Upper lobe of left lung (tissue), 6 donors: ENCODE data around the gene GNAS. TPM values are rescaled to one million over a fixed set of nuclear protein-coding genes. Genes with fewer than 3 reads are reported as not detected.

Source experiments
- ATAC-seq, 2 donors: fragments of 200-7000 bp; cut with Tn5 transposase; one replicate each; pipeline ENCODE4 v1.9.1; 2022; ENCODE audit warnings: mild to moderate bottlenecking in 2 of 2, moderate library complexity in 2 of 2; ENCODE audit not compliant: low FRiP score in 2 of 2
- DNase-seq, 2 donors: peaks; one replicate each; pipeline ENCODE4 v3.0.0-alpha.2; 2019 to 2020
- H3K27ac ChIP-seq, 4 donors: fragments of 200-600 bp; sonication (generic); one replicate each; pipeline ENCODE4 v1.5.1; 2016 to 2019
- H3K27me3 ChIP-seq, 4 donors: fragments of 200-600 bp; sonication (generic); one replicate each; pipeline ENCODE4 v1.5.1; 2017 to 2019
- H3K36me3 ChIP-seq, 4 donors: fragments of 200-600 bp; sonication (generic); one replicate each; pipeline ENCODE4 v1.5.1; 2016 to 2019
- H3K4me1 ChIP-seq, 4 donors: fragments of 200-600 bp; sonication (generic); one replicate each; pipeline ENCODE4 v1.5.1; 2018 to 2019
- H3K4me3 ChIP-seq, 4 donors: fragments of 200-600 bp; sonication (generic); one replicate each; pipeline ENCODE4 v1.5.1; 2017 to 2019; ENCODE audit warnings: mild to moderate bottlenecking in 2 of 4, moderate library complexity in 1 of 4
- H3K9me3 ChIP-seq, 4 donors: fragments of 200-600 bp; sonication (generic); one replicate each; pipeline ENCODE4 v1.5.1; 2018 to 2019
- EP300 ChIP-seq, 4 donors: sonication (generic); formaldehyde crosslinking; IDR thresholded peaks; one replicate each; pipeline ENCODE4 v1.5.1; 2017; ENCODE audit warnings: antibody characterized with exemption in 4 of 4, control low read depth in 2 of 4
- POLR2A ChIP-seq, 4 donors: fragments of 450-650 bp; IDR thresholded peaks; one replicate each; pipeline ENCODE4 v1.5.1; 2016 to 2017; ENCODE audit warnings: antibody characterized with exemption in 4 of 4, mild to moderate bottlenecking in 2 of 4
- POLR2AphosphoS5 ChIP-seq, 2 donors: sonication (generic); formaldehyde crosslinking; IDR thresholded peaks; one replicate each; pipeline ENCODE4 v1.5.1; 2017; ENCODE audit warnings: antibody characterized with exemption in 2 of 2
- WGBS, 2 donors: methylation state at CpG; one replicate each; pipeline ENCODE4 v1.1.5; 2017 to 2018; 5-methylcytosine and 5-hydroxymethylcytosine counted together
- total RNA-seq, 6 donors: library from RNA; depleted of rRNA in 4 of 6; stranded (reverse); fragments of >200 nt in 4 of 6; gene quantifications; one replicate each; pipeline versions ENCODE4 v1.1.0 to v1.2.1, GENCODE V29; 2016 to 2021
- TF ChIP-seq, protein P1 (sequence below), 6 experiments: fragments of 450-650 bp in 4 of 6; fragments of 200-600 bp in 2 of 6; sonication (generic) in 2 of 6; IDR thresholded peaks; one replicate each; pipeline ENCODE4 v1.5.1; 2016 to 2019; ENCODE audit warnings: antibody characterized with exemption in 6 of 6
- donor health status: DM: no; HTN: no; CAD: no; lungs with moderate emphysema.
- donor health status: DM: no; HTN: yes; CAD: no; lungs with severe emphysema.

GNAS gene
- total RNA-seq, 6 donors from 2014 or later: 520 to 910 (median 811) TPM

DNA sequence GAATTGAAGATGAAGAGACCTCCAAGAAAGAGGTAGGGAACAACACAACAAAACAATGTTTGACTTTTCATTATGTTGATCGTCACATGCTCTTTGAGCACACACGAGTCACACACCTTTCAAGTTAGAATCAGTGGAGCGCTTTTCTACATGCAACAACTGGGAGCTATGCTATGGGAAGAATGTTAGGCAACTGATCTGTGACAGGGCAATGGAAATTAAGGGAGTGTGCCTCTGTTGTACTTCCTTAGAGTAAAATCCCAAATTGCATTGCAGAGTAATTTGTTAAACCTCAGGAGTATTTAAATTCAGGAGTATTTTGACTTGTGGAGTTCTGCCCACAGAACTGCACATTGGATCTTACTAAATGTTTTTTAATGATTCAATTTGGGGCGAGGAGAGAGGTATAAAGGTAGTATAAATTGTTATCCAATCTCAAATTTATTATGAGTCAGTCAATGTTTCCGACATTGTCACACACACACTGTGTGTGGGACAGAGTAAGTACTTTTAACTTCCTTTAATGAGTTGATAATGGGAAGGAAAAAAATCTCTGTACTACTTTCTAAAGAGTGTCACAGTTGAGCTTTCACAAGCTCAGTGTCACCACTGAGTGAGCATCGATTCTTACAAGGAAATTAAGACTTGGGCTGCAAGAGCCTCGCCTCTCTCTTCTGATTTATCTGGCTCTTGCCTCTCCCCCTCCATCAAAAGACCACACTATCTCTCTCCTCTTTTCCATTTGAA lies 10.7 kb downstream of the GNAS start:
- no peaks in the 10 kb centered on the region for H3K4me1 ChIP-seq
- H3K36me3 ChIP-seq: no peaks in the 10 kb centered on the region
- H3K27ac ChIP-seq: no peak overlapping the region
- WGBS, 2 donors: 78 to 80% methylated on average over 7 of the region's 7 CpGs
- ATAC-seq (no peak), DNase-seq (no peak)
- H3K27me3 ChIP-seq: no peaks in the 10 kb centered on the region
- H3K9me3 ChIP-seq: no peaks in the 10 kb centered on the region
- H3K4me3 ChIP-seq: no peak overlapping the region
- TF ChIP-seq, protein P1, sequence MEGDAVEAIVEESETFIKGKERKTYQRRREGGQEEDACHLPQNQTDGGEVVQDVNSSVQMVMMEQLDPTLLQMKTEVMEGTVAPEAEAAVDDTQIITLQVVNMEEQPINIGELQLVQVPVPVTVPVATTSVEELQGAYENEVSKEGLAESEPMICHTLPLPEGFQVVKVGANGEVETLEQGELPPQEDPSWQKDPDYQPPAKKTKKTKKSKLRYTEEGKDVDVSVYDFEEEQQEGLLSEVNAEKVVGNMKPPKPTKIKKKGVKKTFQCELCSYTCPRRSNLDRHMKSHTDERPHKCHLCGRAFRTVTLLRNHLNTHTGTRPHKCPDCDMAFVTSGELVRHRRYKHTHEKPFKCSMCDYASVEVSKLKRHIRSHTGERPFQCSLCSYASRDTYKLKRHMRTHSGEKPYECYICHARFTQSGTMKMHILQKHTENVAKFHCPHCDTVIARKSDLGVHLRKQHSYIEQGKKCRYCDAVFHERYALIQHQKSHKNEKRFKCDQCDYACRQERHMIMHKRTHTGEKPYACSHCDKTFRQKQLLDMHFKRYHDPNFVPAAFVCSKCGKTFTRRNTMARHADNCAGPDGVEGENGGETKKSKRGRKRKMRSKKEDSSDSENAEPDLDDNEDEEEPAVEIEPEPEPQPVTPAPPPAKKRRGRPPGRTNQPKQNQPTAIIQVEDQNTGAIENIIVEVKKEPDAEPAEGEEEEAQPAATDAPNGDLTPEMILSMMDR (IDR thresholded peaks at IDR 0.05): no peak
- TF ChIP-seq POLR2A (IDR thresholded peaks at IDR 0.05) (no peak), POLR2AphosphoS5 (IDR thresholded peaks at IDR 0.05) (no peak), EP300 (IDR thresholded peaks at IDR 0.05) (no peak)

DNA sequence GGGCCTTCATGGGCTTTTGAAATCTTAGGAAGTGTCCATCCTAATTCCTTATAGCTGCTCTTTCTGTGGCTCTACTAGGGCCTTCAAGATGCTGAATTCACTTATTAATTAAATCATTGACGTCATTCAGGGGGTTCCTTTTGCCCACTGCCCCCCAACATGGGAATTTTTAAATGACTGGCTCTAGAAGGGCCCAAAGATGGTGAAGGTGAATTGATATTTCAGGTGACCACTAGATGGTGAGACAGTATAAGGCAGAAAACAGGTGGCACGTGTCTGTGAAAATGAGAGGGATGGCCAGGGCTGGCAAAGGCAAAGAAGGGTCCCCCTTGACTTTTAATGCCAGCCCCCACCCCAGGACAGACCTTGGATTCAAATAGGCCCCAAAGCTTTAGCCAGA lies 11.8 kb downstream of the GNAS start:
- no peaks in the 10 kb centered on the region for H3K4me1 ChIP-seq
- no peaks in the 10 kb centered on the region for H3K36me3 ChIP-seq
- no peak for TF ChIP-seq EP300 (IDR thresholded peaks at IDR 0.05)
- TF ChIP-seq, protein P1 (IDR thresholded peaks at IDR 0.05): peak in 1 of 6 experiments; percentile 12
- TF ChIP-seq POLR2A (IDR thresholded peaks at IDR 0.05): no peak
- no peak for TF ChIP-seq POLR2AphosphoS5 (IDR thresholded peaks at IDR 0.05)
- H3K27ac ChIP-seq: no peak overlapping the region
- DNase-seq: no peak
- ATAC-seq: no peak
- WGBS, 2 donors: 34 to 61% methylated on average over 2 of the region's 2 CpGs
- H3K9me3 ChIP-seq: no peaks in the 10 kb centered on the region
- H3K4me3 ChIP-seq: no peak overlapping the region
- no peaks in the 10 kb centered on the region for H3K27me3 ChIP-seq

DNA sequence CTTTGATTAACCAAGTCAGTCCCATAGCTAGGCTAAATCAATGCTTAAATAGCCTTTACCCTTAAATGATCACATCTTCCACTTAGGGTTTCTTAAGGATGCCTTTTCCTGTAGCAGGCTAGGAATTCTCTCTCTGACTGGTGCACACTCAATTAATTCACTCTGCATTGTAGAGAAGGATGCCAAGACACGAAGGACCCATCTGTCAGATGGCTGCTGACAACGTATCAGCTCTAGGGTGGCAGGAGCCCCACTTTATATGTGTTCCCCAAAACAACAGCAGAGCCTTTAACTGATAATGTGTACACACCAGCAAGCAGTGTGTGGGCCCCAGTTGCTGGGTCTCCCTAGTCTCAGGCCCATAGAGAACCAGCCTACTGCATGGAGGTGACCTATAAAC lies 13.3 kb downstream of the GNAS start:
- H3K27ac ChIP-seq: no peak overlapping the region
- H3K4me3 ChIP-seq: no peak overlapping the region
- WGBS, 2 donors: 85 to 89% methylated on average over 2 of the region's 2 CpGs
- no peak for ATAC-seq
- DNase-seq: no peak
- TF ChIP-seq POLR2A (IDR thresholded peaks at IDR 0.05): no peak
- no peak for TF ChIP-seq EP300 (IDR thresholded peaks at IDR 0.05)
- TF ChIP-seq, protein P1 (IDR thresholded peaks at IDR 0.05): no peak
- TF ChIP-seq POLR2AphosphoS5 (IDR thresholded peaks at IDR 0.05): no peak
- no peaks in the 10 kb centered on the region for H3K4me1 ChIP-seq
- no peaks in the 10 kb centered on the region for H3K36me3 ChIP-seq
- no peaks in the 10 kb centered on the region for H3K9me3 ChIP-seq
- no peaks in the 10 kb centered on the region for H3K27me3 ChIP-seq

DNA sequence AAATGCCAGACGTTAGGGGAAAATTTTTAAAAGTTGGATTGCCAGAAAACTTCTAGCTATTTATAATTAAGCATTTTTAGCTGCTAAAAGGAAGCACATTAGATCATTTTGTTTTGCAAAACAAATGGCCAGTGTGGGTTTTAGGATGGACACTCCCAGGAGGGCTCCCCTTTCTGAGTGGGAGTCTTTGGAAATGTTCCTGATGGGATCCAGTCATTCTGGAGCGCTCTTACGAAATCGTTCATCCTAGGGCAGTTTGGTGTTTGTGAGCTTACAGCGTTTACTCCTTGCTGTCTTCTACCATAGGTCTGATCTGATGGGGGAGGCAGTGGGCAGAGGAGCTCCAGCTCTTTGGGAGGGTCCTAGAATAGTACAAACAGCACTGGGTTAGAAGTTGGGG lies 14.7 kb downstream of the GNAS start:
- no peak overlapping the region for H3K27ac ChIP-seq
- ATAC-seq (peak in 1 of 2 donors; percentile 77), DNase-seq (no peak)
- H3K4me1 ChIP-seq: no peaks in the 10 kb centered on the region
- H3K36me3 ChIP-seq: no peaks in the 10 kb centered on the region
- TF ChIP-seq, protein P1 (IDR thresholded peaks at IDR 0.05): no peak
- no peak for TF ChIP-seq EP300 (IDR thresholded peaks at IDR 0.05)
- TF ChIP-seq POLR2AphosphoS5 (IDR thresholded peaks at IDR 0.05): no peak
- TF ChIP-seq POLR2A (IDR thresholded peaks at IDR 0.05): no peak
- no peaks in the 10 kb centered on the region for H3K9me3 ChIP-seq
- H3K4me3 ChIP-seq: no peak overlapping the region
- 72 to 74% methylated on average over 5 of the region's 5 CpGs for WGBS, 2 donors
- H3K27me3 ChIP-seq: no peaks in the 10 kb centered on the region

DNA sequence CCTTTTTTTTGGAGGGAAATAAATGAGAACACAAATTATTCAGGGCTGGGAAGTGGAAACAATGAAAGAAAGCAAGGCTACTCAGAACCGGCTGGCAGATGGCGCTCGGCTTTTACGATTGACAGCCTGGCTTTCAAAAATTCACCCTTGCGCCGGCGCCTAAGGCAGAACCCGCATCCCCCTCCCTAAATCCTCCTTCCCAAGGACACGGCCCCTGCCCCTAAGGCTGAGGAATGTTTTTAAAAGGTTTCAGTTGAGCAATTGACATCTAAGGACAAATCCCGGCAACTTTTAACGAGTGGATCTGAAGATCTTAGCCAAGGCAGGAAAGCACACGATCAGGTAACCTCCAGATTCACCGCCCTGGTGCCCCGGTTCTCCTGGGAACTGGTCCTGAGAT lies 16.3 kb downstream of the GNAS start:
- Histone ChIP-seq H3K4me3 (no peak overlapping the region), H3K27ac (no peak overlapping the region), H3K27me3 (no peaks in the 10 kb centered on the region), H3K36me3 (no peaks in the 10 kb centered on the region), H3K9me3 (no peaks in the 10 kb centered on the region), H3K4me1 (no peaks in the 10 kb centered on the region)
- no peak for TF ChIP-seq EP300 (IDR thresholded peaks at IDR 0.05)
- DNase-seq (no peak), ATAC-seq (no peak)
- 45 to 58% methylated on average over 14 of the region's 14 CpGs for WGBS, 2 donors
